GM12878 (cell line): Measurements from ENCODE around the gene C1orf115. TPM values are rescaled to one million over a fixed set of nuclear protein-coding genes. Genes with fewer than 3 reads are reported as not detected.

ENCODE experiments used
- ATAC-seq: fragments of 200-7000 bp; cut with Tn5 transposase; 3 replicates; pipeline ENCODE4 v1.9.1; 2020; ENCODE audit warnings: mild to moderate bottlenecking, moderate library complexity
- BruUV-seq: library from RNA; stranded (reverse); fragments of 400-500 nt; replicated peaks from 2 replicates; lab custom pipeline; 2021; lab: Mats Ljungman, UMichigan
- CTCF ChIA-PET: fragments of 300-600 bp; sonication (Branson Sonifier 250); formaldehyde crosslinking; extraction: SDS; loops from one replicate; lab custom pipeline; 2021; ENCODE audit warnings: inconsistent platforms; lab: Yijun Ruan, JAX
- POLR2A ChIA-PET: fragments of 350-600 bp; formaldehyde crosslinking; extraction: SDS; loops from one replicate; lab custom pipeline; 2021; ENCODE audit warnings: inconsistent platforms; lab: Charles Lee
- RAD21 ChIA-PET: fragments of 300-600 bp; sonication (Branson Sonifier 250); formaldehyde crosslinking; loops from one replicate; lab custom pipeline; 2023; ENCODE audit warnings: antibody characterized with exemption; ENCODE audit not compliant: unreplicated experiment; lab: Charles Lee
- SMC1A ChIA-PET: fragments of 300-600 bp; sonication (Branson Sonifier 250); formaldehyde crosslinking; loops from one replicate; lab custom pipeline; 2023; ENCODE audit not compliant: unreplicated experiment, uncharacterized antibody; lab: Charles Lee
- DNase-seq: peaks from one replicate; pipeline ENCODE4 v3.0.0-alpha.2; 2011; ENCODE audit warnings: low read depth, low spot score
- FAIRE-seq: peaks from 3 replicates; lab custom pipeline; 2011; peaks lifted over from hg19 to GRCh38; lab: Jason Lieb, UNC
- H2AFZ ChIP-seq: 2 replicates; pipeline ENCODE4 v1.6.0; 2011; ENCODE audit warnings: low read depth, low read length, control low read depth; ENCODE audit not compliant: control insufficient read depth
- H3K27ac ChIP-seq: 2 replicates; pipeline ENCODE4 v1.5.1; 2011; ENCODE audit warnings: control low read depth; ENCODE audit not compliant: control insufficient read depth, insufficient read depth
- H3K27me3 ChIP-seq, 2 experiments: replicated peaks in 1 of 2; 2 replicates each; pipeline versions ENCODE4 v1.6.0 to v1.6.1; 2011; ENCODE audit warnings: low read length in 1 of 2; ENCODE audit not compliant: control insufficient read depth in 2 of 2, insufficient read depth in 2 of 2
- H3K36me3 ChIP-seq, 2 experiments: 2 replicates each; pipeline ENCODE4 v1.5.1; 2011; ENCODE audit warnings: low read length in 1 of 2; ENCODE audit not compliant: control insufficient read depth in 2 of 2, insufficient read depth in 2 of 2
- H3K4me1 ChIP-seq: 2 replicates; pipeline ENCODE4 v1.6.1; 2011; ENCODE audit warnings: mild to moderate bottlenecking, low read length, moderate library complexity, mixed read lengths; ENCODE audit not compliant: control insufficient read depth, insufficient read depth
- H3K4me2 ChIP-seq: 2 replicates; pipeline ENCODE4 v1.6.0; 2011; ENCODE audit warnings: control low read depth; ENCODE audit not compliant: control insufficient read depth, insufficient read depth
- H3K4me3 ChIP-seq: fragments of 200-600 bp; sonication (generic); 2 replicates; pipeline ENCODE4 v1.5.1; 2016
- H3K79me2 ChIP-seq: 2 replicates; pipeline ENCODE4 v1.6.0; 2011; ENCODE audit warnings: low read length; ENCODE audit not compliant: control insufficient read depth, insufficient read depth
- H3K9ac ChIP-seq: 2 replicates; pipeline ENCODE4 v1.8.0; 2011; ENCODE audit warnings: low read length, control low read depth, mixed read lengths; ENCODE audit not compliant: control insufficient read depth, insufficient read depth
- H3K9me3 ChIP-seq: replicated peaks from 3 replicates; pipeline ENCODE4 v1.5.1; 2011; ENCODE audit warnings: mild to moderate bottlenecking, low read length; ENCODE audit not compliant: control insufficient read depth, insufficient read depth
- H4K20me1 ChIP-seq: 2 replicates; pipeline ENCODE4 v1.6.0; 2011; ENCODE audit not compliant: control insufficient read depth, insufficient read depth
- CEBPB ChIP-seq, 2 experiments: fragments of 150-350 bp in 1 of 2; IDR thresholded peaks; 2 replicates each; pipeline ENCODE4 v1.6.1; 2012 to 2014; ENCODE audit warnings: low read depth in 2 of 2, low read length in 2 of 2, borderline replicate concordance in 1 of 2, inconsistent platforms in 1 of 2
- CHD1 ChIP-seq: IDR thresholded peaks from 2 replicates; pipeline ENCODE4 v1.6.1; 2012; ENCODE audit warnings: low read depth, low read length, improper control_type of control experiment
- ESRRA ChIP-seq: IDR thresholded peaks from 2 replicates; pipeline ENCODE4 v1.6.1; 2012; ENCODE audit warnings: mild to moderate bottlenecking, low read length, improper control_type of control experiment
- IKZF2 ChIP-seq, 2 experiments: fragments of 450-650 bp; IDR thresholded peaks; 2 replicates each; pipeline ENCODE4 v1.6.1; 2017; ENCODE audit warnings: mild to moderate bottlenecking in 2 of 2, moderate library complexity in 2 of 2
- JUND ChIP-seq: IDR thresholded peaks from 2 replicates; pipeline ENCODE4 v1.6.1; 2012; ENCODE audit warnings: low read depth, mild to moderate bottlenecking, low read length, improper control_type of control experiment, moderate library complexity
- MTA2 ChIP-seq: fragments of 450-650 bp; IDR thresholded peaks from 2 replicates; pipeline ENCODE4 v1.6.1; 2016; ENCODE audit warnings: low read depth, mild to moderate bottlenecking, moderate library complexity
- NFYA ChIP-seq: IDR thresholded peaks from 2 replicates; pipeline ENCODE4 v1.6.1; 2011; ENCODE audit warnings: low read depth, mild to moderate bottlenecking, low read length, improper control_type of control experiment, borderline replicate concordance
- NFYB ChIP-seq: IDR thresholded peaks from 2 replicates; pipeline ENCODE4 v1.6.1; 2011; ENCODE audit warnings: low read depth, mild to moderate bottlenecking, low read length, improper control_type of control experiment, moderate library complexity; ENCODE audit not compliant: insufficient read depth
- RBBP5 ChIP-seq: fragments of 200-600 bp; sonication (generic); conservative IDR thresholded peaks from 2 replicates; pipeline ENCODE4 v1.6.1; 2016
- RCOR1 ChIP-seq: conservative IDR thresholded peaks from 2 replicates; pipeline ENCODE4 v1.6.1; 2012; ENCODE audit warnings: low read depth, low read length, improper control_type of control experiment
- WGBS: methylation state at CpG from one replicate; pipeline ENCODE4 v1.1.6; 2016; ENCODE audit warnings: low lambda C conversion rate; ENCODE audit not compliant: insufficient replicate concordance, insufficient coverage; ENCODE audit errors: missing lambda C conversion rate; 5-methylcytosine and 5-hydroxymethylcytosine counted together
- in situ Hi-C: fragments of 300-500 bp; cut with MboI; formaldehyde crosslinking; loops from 9 replicates; pipeline ENCODE4 v1.14.3; 2018; ENCODE audit warnings: mixed read lengths
- intact Hi-C: fragments of 100-400 bp; cut with micrococcal nuclease; formaldehyde crosslinking; loops from one replicate; pipeline ENCODE4 v1.14.2; 2022; ENCODE audit not compliant: unreplicated experiment
- polyA plus RNA-seq, 11 experiments: library from polyadenylated mRNA; depleted of rRNA in 4 of 11; unstranded in 6 of 11; stranded (reverse) in 5 of 11; fragments of >200 nt; fragmentation: Nextera tagmentation in 4 of 11; fragmentation: Illumina TruSeq in 1 of 11; extraction: Ambion mirVana in 4 of 11; extraction: Trizol in 1 of 11; gene quantifications; 1 replicate in 1 of 11; 2 replicates in 10 of 11; pipeline versions ENCODE4 v1.2.1 to v1.2.3, GENCODE V29; 2011 to 2016; ENCODE audit warnings: inconsistent platforms in 2 of 11, missing spikeins in 2 of 11, low read depth in 1 of 11
- total RNA-seq, 4 experiments: library from RNA; depleted of rRNA in 3 of 4; stranded (reverse); fragments of >200 nt in 3 of 4; fragmentation: Illumina TruSeq in 1 of 4; extraction: Trizol in 1 of 4; gene quantifications; 2 replicates each; pipeline versions ENCODE4 v1.2.1 to v1.2.3, GENCODE V29; 2013 to 2021
- TF ChIP-seq, protein P1 (sequence below): fragments of 450-650 bp; conservative IDR thresholded peaks from 2 replicates; pipeline ENCODE4 v1.6.1; 2017; ENCODE audit warnings: mild to moderate bottlenecking, moderate library complexity
- TF ChIP-seq, protein P2 (sequence below): IDR thresholded peaks from 2 replicates; pipeline ENCODE4 v1.6.1; 2012; ENCODE audit warnings: low read depth, low read length, improper control_type of control experiment

Gene C1orf115
- total and polyA plus RNA-seq, 10 of the 15 experiments (the other 5 are each of a cell fraction or from before 2014, with no cell fraction given): 0.52 to 5.0 (median 4.1) TPM

DNA sequence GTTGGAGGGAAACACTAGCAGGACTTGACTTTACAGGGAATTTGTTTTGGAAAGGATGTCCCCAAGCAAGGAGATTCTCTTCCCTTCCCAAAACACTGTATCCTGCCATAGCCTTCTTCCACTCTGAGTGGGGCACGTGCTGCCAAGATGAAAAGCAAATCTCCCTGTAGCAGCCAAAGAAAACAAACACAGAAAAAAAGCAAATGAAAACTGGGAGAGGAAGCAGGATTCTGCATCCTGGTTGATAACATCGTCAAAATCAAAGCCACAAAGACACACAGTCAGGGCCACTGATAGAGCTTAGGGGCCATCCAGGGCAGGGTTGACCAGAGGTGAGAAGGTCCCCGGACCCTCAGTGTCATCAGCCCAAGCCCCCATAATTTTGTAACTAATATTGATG is 42.0 kb downstream of the C1orf115 start (continued):
- no peak for TF ChIP-seq IKZF2 (IDR thresholded peaks at IDR 0.05)
- TF ChIP-seq, all 136 proteins: peak for 0

DNA sequence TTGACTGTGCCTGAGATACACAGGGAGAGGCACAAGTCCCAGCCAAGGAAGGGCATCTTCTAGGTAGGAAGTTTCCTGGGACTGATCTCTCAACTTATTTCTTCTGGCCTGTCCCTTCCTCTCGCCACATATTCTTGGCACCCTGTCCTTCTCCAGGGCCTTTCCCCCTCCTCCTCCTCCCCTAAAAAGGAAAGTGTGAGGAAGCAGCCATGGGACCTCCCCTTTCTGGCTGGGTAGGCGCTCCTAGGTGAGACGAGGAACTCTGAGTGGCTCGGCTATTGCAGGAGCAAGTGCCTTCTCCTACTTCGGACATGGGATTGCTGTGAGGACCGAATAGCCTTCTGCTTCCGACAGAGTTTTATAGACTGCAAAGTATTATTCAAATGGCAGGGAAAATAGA is 42.5 kb downstream of the C1orf115 start:
- in situ Hi-C loops: no loop called here
- Histone ChIP-seq H3K9ac (no peak overlapping the region), H3K36me3 (no peaks in the 10 kb centered on the region), H3K4me2 (no peak overlapping the region), H4K20me1 (no peaks in the 10 kb centered on the region), H3K79me2 (no peaks in the 10 kb centered on the region), H3K4me3 (no peak overlapping the region), H3K9me3 (no peaks in the 10 kb centered on the region), H3K27me3 (no peaks in the 10 kb centered on the region), H3K27ac (no peak overlapping the region), H2AFZ (no peak overlapping the region; the same call in none of the 2 replicates), H3K4me1 (no peaks in the 10 kb centered on the region)
- FAIRE-seq (no peak), ATAC-seq (no peak; the same call in 2 of the 3 replicates), DNase-seq (no peak)
- intact Hi-C loops: loop anchor here (1.0 to 2.0 kb wide), 3 partner anchors 42 to 52 kb away; partner anchors contain the start of gene C1orf115
- ChIA-PET SMC1A (interaction anchor here (0.8 to 4.0 kb wide), 11 partner anchors 14 to 543 kb away, joined by 3 to 27 read pairs (median 8); no protein-coding TSS in a partner anchor), RAD21 (interaction anchor here (0.6 to 3.4 kb wide), 17 partner anchors 14 to 514 kb away, joined by 3 to 31 read pairs (median 9); partner anchors contain the start of genes C1orf115 and RAB3GAP2), CTCF (interaction anchor here (0.5 to 3.6 kb wide), 31 partner anchors 9 to 754 kb away, joined by 3 to 52 read pairs (median 8); partner anchors contain the start of gene MTARC2), POLR2A (interaction anchor here (1.5 kb wide), 1 partner anchor 9 kb away, joined by 5 read pairs; no protein-coding TSS in a partner anchor)
- no TSS peak for BruUV-seq
- no peak for TF ChIP-seq CHD1
- no peak for TF ChIP-seq RCOR1
- TF ChIP-seq, protein P1, sequence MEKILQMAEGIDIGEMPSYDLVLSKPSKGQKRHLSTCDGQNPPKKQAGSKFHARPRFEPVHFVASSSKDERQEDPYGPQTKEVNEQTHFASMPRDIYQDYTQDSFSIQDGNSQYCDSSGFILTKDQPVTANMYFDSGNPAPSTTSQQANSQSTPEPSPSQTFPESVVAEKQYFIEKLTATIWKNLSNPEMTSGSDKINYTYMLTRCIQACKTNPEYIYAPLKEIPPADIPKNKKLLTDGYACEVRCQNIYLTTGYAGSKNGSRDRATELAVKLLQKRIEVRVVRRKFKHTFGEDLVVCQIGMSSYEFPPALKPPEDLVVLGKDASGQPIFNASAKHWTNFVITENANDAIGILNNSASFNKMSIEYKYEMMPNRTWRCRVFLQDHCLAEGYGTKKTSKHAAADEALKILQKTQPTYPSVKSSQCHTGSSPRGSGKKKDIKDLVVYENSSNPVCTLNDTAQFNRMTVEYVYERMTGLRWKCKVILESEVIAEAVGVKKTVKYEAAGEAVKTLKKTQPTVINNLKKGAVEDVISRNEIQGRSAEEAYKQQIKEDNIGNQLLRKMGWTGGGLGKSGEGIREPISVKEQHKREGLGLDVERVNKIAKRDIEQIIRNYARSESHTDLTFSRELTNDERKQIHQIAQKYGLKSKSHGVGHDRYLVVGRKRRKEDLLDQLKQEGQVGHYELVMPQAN: no peak
- no peak for TF ChIP-seq CEBPB (IDR thresholded peaks at IDR 0.05; ENCODE audit: borderline replicate concordance in 1 of 2, low read depth in 2 of 2, low read length in 2 of 2)
- no peak for TF ChIP-seq JUND
- no peak for TF ChIP-seq NFYB
- no peak for TF ChIP-seq MTA2
- TF ChIP-seq, protein P2, sequence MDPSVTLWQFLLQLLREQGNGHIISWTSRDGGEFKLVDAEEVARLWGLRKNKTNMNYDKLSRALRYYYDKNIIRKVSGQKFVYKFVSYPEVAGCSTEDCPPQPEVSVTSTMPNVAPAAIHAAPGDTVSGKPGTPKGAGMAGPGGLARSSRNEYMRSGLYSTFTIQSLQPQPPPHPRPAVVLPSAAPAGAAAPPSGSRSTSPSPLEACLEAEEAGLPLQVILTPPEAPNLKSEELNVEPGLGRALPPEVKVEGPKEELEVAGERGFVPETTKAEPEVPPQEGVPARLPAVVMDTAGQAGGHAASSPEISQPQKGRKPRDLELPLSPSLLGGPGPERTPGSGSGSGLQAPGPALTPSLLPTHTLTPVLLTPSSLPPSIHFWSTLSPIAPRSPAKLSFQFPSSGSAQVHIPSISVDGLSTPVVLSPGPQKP: no peak
- TF ChIP-seq RBBP5: no peak
- TF ChIP-seq ESRRA: no peak
- no peak for TF ChIP-seq NFYA
- WGBS: 86% methylated on average over 7 of the region's 7 CpGs
